GM19035 (cell line): Measurements from ENCODE around the gene TIMM22.
"Not testable (repeated sequence)": the region's sequence is repeated elsewhere in the genome, so short reads cannot be mapped to it uniquely, and the experiment has no call there.

Source experiments
- ATAC-seq: cut with Tn5 transposase; IDR thresholded peaks from one replicate; pipeline ENCODE4 v1.9.1; 2021; ENCODE audit not compliant: unreplicated experiment

TIMM22 gene

DNA sequence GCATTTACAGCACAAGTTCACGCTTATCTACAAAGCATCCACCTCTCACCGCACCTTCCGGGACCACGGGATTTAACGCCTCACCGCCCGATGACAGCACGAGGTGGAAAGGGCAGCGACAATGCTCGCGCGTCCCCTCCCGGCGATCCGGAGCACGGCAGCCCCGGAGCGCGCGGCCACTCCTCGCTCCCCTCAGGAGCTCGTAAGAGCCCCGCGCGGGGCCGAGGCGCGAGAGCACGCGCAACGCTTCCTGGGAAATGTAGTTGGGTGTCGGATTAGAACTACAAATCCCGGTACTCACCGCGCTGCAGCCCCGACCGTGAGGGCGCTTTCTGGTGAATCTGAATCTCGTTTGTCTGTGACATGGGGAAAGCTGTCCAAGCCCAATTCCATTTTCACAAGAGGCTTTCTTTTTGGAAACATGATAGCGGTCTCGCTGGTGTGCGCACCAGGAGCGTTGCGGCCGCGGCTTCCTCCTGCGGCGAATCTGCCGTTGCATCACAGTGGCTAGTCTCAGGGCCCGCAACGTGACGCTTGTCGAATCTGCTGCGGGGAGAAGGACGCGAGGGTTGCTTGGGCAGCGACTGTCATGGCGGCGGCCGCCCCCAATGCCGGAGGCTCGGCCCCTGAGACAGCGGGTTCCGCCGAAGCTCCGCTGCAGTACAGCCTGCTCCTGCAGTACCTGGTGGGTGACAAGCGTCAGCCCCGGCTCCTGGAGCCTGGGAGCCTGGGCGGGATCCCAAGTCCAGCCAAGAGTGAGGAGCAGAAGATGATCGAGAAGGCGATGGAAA, at the start of gene TIMM22:
TSS of gene TIMM22 (plus strand) at position 576 of the 791 bp plus-strand sequence. CDS start at position 590, 14 bp downstream.
- ATAC-seq = peak; percentile 89

DNA sequence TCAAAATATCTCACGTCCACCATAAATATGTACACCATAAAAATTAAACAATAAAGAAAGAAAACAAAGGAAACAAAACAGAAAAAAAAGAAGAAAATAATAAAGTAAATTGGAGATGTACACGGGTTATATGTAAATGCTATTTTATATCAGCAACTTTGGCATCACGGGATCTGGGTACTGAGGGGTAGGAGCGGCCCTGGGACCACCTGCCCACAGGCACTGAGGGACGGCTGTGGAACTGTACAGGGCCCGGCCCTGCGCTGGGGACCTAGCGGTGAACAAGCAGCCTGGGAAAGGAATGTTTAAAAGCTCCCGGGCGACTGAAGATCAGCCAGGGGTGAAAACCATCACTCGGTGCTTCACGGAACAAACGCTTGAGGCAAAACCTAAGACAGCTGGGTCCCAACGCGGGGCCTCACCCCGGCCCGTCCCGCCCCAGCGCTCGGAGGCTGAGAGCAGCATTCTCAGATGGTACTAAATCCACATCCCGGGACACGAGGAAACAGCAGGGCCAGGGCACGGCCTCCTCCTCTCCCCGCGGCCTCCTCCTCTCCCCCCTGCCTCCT, 48.6 kb upstream of the TIMM22 start:
- no peak for ATAC-seq

DNA sequence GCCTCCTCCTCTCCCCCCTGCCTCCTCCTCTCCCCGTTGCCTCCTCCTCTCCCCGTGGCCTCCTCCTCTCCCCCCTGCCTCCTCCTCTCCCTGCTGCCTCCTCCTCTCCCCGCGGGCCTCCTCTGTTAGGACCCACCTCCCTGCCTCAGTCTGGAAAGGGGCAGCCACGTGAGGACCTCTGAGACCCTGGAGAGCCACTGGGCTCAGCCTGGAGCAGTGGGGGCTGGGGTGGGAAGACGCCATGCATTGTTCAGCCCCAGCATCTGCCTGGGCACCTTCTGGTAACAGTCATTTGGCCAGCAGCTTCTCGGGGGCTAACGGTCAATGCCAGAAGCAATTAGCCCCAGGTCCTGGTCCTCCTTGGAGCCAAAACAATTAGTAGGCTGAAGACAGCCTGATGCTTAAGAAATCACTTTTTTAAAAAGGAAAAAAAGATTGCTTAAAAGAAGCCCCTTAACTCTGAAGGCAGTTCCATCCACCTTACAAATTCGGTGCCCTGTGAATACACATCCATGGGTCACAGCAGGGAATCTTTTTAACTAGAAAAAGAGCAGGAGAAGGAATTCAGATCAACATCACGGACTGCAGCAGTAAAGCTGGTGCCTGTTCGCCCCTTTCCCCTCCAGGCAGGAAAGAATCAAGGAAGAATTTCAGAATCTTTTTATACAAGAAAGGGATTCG, 47.2 kb upstream of the TIMM22 start:
- no peak for ATAC-seq

DNA sequence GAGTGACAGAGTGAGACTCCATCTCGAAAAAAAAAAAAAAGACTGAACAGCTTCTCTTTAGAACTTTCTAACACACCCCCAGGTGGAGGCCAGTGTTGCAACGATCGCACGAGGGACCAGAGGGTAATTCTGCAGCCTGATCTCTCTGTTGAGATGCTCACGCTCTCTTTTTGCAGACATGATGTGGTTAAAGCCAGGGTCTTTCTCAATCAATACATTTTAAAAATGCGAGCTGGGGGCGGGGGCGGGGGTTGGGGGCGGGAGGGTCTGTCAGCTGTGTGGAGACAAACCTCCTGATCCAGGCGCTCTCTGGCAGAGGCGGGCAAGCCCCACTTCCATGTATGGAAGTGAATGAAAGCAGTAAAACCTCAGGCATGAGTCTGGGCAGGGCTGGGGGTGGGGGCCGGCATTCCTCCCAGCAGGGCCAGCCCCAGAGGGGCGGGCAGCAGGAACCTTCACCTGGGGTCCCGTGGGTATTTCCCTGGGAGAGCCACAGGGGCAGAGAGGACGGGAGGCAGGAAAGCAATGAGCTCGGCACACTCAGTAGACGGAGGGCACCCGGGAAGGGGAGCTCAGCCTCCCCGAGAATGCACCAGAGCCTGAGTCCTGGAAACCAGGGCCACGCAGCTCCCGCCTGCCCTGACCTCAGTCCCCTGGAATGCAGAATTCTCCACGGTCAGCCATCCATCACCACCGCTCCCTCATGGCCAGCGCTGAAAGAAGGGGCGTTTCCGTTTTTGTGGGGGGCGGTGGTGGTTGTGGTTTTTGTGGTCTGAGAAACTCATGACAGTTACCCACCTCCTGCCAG, 45.4 kb upstream of the TIMM22 start:
- ATAC-seq = no peak

DNA sequence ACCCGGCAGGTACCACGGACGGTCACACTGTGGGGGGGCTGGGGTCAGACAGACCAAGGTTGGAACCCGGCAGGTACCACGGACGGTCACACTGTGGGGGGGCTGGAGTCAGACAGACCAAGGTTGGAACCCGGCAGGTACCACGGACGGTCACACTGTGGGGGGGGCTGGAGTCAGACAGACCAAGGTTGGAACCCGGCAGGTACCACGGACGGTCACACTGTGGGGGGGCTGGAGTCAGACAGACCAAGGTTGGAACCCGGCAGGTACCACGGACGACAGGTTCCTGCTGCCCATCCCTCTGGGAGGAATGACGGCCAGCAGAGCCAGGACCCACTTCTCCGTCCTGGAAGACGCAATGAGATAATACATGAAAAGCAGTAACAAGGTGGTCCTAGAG, 44.3 kb upstream of the TIMM22 start:
- not testable (repeated sequence) for ATAC-seq

DNA sequence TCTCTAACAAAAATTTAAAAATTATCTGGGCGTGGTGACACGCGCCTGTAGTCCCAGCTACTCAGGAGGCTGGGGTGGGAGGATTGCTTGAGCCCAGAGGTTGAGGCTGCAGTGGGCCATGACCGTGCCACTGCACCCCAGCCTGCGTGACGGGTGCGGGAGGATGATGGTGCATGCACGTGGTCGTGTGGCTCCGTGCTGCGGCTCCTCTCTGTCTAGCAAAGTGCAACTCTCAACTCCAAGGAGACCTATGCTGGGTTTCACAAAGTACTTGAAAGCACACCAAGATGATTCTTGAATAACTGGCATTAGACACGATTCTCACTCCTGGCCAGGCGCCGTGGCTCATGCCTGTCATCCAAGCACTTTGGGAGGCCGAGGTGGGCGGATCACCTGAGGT, 43.2 kb upstream of the TIMM22 start:
- ATAC-seq = no peak

DNA sequence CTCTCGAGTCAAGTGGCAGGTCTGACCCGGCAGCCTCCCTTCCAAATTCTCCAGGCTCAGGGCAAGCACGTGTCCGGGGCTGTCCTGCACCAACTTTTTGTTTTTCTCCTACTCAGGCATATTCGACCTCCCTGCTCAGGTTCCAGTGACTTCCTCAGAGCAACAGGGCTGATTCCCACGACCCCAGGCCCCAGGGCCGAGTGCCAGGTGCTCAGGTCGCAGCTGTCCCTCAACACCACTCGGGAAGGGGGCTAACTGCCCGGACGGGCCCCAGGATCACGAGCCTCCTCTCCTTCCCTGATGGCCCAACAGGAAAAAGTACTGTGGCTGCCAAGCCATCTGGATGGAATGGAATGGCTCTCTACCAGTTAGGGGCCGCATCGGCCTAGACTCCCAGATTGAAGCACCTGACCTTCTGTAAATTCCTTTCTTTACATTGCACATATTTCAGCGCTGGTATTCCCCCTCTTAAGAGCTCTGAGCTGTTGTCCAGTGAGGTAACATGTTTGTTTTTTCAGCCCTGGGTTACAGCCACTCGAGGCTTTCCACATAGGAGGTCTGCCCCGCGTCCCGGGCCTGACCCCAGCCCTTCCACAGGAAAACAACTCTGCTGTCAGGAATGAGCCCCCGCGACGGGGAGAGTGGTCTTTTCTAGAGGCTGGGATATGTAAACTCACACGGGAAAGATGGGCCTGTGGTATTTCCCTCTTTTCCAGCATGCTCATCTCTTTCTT, 42.3 kb upstream of the TIMM22 start:
- ATAC-seq = no peak

DNA sequence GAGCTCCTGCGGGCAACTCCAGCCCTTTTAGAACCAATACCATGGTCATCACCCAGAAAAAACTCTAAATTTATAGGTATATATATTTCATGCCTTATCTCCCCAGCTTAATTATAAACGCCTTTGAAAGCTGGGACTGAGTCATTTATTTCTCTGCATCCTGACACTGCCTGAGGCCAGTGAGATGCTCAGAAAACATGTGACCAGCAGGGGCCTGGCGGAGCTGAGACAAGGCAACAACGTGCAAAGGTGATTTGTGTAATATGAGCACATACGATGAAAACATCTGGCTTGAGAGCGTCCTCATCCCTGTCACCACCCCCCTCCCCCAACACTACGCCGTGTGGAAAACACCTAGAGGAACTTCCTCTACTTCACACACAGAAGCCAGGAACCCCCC, 40.0 kb upstream of the TIMM22 start:
- no peak for ATAC-seq

DNA sequence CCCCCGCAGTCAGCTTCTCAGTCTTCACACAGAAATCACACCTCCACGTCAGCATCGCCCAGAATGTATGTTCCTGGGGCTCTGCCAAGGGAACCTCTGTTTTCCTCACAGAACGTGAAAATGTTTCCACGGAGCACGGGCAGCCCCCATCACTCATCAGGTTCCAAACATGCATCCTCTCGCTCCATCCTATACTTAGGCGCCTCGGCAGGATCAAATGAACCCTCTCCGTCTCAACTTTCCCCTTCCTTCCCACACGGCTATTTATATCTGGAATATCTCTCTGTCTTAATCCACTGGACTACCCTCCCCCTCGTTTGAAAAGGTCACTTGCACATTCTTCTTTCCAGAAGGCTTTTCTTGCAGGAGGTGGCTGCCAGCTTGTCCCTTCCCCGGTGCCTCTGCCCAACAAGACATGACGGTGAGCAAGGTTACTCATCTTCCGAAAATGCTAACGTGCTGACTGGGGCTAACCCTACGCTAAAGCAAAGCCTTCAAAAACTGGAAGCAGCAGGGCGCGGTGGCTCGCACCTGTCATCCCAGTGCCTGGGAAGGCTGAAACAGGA, 39.0 kb upstream of the TIMM22 start:
- no peak for ATAC-seq

DNA sequence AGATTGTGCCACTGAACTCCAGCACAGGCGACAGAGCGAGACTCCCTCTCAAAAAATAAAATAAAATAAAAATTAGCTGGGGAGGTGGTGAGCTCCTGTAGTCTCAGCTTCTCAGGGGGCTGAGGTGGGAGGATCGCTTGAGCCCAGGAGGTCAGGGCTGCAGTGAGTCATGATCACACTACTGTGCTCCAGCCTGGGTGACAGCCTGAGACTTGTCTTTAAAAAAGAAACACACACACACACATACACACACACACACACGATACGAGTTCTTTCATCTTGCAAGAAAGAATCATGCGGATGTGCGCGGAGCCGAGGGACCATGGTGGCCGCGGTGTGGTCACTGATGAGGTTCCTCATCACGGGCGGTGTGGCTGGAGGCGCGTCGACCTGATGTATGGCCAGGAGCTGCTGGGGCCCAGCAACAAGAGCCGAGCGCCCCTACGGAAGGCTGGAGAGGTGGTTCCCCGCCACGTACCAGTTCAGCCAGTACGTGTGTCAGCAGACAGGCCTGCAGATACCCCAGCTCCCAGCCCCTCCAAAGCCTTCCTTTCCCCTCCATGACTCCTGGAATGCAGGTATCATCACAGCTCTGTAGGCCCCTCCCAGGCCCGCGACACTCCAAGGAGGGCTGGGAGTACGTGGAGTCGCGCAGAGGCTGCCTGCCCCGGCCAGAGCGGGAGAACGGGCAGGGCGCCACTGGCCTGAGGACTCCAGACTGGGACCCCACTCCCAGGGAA, 38.0 kb upstream of the TIMM22 start:
- no peak for ATAC-seq

DNA sequence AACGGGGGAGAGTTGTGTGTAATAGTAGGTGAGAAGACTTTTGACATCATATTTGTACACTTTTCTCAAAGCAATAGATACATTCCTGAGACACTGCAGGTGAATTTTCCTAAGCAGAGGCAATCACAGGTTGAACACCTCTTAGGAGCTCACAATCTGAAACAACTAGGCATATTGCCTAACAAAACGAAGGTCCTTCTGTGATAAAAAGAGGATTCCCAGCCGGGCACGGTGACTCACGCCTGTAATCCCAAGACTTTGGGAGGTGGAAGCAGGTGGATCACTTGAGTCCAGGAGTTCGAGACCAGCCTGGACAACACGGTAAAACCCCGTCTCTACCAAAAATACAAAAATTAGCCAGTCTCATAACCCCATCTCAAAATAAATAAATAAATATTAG, 34.8 kb upstream of the TIMM22 start:
- ATAC-seq = no peak

DNA sequence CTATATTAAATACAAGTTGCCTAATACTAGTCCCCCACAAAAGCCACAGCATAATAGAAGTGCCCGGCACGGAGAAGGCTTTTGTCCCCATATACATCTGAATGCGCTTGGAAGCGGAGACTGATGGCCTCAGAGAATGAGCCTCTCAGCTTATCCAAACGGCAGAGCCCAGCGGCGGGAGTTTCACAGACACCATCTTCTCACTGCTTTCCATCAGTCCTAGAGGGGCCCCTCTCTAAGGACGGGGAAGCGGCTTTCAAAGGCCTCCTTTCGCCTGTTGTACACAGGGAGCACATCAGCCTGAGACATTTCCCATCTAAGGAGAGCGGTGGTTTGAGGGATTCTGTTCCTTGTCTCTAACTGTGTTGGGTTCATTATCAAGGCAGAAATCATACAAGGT, 34.3 kb upstream of the TIMM22 start:
- no peak for ATAC-seq

DNA sequence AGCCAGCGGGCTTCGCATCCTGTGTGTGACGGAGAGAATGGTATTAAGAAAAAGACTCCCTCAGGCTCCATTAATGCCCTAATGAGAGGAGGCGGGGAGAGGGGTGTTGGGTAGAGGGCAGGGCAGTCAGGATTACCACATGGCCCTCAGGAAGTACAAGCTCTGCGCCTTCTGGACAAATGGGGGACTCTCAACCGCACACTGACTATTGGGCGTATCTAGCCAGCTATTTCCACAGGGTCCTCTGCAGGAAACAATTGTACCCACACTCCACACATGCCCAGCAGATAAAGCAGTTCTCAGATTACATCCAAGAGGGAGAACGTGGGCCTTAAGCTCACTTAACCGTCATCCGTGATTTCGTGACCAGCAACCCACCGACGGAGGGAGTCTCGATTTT, 32.1 kb upstream of the TIMM22 start:
- ATAC-seq = no peak

DNA sequence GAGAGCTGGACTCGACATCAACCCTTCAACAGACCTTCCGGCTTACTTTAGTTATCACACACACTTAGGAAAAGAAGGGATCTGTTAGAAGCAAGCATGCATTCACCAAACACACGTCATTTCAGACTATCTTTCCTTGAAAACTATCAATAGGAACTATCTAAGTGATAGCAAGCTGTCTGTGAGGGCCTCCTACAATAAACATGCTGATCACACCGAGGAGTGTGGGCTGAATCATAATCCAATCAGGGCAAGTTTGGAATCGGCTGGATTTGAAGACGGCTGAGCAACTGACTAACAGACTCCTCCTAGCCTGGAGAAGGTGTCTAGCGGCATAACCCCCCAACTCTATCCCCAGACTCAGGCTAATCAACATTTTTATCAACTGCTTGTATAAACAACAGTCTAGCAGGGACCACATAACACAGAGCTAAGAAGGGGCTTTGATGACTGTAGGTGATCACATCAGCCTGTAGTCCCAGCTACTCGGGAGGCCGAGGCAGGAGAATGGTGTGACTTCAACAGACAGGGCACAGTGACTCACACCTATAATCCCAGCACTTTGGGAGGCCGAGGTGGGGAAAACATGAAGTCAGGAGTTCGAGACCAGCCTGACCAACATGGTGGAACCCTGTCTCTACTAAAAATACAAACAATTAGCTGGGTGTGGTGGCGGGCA, 31.5 kb upstream of the TIMM22 start:
- no peak for ATAC-seq

DNA sequence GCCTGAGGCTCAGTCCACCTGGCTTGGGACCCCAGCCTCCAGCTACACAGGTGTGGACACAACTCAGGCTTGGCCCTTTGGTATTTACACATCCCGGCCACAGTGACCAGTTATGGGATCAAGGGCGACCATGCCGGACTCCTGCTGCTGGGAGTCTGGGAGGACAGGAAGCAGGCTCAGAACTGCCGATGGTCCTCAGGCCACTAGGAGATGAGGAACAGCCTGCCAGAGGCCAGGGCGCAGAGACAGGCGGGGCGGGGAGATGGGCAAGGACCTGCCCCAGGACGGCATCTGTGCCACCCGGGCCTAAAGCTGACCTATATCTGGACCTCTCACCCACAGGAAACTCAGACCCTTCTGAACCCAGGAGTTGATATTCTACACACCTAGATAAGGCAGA, 29.8 kb upstream of the TIMM22 start:
- no peak for ATAC-seq

DNA sequence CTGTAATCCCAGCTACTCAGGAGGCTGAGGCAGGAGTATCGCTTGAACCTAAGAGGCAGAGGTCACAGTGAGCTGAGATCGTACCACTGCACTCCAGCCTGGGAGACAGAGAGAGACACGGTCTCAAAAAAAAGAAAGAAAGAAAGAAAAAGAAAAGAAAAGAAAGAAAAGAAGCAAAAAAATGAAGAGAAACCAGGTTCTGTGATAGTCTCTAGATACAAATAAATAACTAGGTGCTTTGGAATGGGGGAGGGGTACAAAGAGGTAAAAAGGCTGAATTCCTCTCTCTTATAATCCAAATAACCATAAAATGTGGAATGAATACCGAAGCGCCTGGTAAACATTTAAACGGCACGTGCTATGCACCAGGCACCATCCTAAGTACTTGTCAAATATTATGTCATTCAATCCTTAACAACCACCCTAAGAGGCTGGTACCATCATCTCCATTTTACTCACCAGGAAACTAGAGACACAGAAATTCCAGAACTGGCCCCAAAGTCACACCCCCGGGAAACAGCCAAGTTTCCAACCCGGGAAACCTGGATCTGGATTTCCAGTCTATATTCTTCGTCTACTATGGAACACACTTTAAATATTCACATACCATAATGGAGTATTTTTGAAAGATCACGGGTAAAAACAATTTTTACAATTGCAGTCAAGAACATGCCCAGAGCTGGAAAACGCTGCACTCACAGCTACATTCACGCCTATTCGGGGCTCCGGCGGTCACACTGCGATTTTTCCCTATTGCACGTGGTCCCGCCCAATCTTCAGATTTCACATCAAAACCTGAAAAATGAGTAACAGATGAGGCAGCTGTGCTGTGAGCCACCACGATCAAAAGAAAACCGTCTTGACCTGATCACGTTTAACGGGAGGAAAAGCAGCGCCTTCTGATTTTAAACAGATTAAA, 27.9 kb upstream of the TIMM22 start:
- ATAC-seq = no peak

DNA sequence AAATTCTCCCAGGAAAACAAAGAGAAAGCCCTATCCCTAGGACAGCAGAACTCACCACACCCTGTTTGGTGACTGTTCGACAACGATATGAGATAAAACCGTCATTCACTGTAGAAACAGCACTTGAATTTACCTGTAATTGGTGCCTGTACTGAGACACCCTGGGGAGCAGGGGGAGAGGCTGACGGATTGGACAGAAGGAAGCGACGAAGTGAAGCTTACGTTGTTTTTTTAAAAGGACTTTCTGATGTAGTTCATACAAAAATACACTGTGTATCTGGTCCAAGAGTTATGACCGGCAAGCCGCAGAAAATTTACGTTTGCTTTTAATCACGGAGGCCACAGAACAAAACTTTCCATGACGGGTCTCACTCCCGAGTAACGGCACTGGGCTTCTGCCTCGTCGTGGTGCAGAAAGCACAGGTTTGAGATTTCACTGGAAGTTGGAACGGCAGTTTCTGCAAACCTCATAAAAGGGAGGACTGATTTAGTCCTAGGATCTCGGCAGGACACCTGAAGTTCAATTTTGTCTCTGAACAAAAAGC, 27.0 kb upstream of the TIMM22 start:
- ATAC-seq = no peak

DNA sequence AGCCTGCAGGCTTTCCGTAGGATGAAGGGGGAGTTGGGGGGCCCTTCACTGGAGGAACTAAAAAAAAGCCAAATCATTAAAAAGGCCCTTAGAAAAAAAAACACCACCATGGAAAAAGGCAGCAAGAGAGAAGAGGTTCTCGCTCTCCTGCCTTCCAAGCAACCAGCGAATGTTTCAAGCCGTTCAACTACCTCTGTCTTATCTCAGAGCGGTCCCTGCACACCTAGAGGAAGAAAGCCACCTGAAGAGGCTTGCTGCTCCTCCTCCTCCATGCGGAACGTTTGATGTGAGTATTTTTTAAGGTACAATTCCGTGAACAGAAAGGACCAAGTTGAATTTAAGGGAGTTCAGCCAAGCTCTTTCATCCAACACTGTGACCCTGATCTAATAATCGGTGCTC, 26.6 kb upstream of the TIMM22 start:
- ATAC-seq = no peak
